HG02623 (cell line): ENCODE data around the gene NECAP2.
"Not testable (repeated sequence)": the region's sequence is repeated elsewhere in the genome, so short reads cannot be mapped to it uniquely, and the experiment has no call there.

ENCODE experiments used
- ATAC-seq: cut with Tn5 transposase; IDR thresholded peaks from one replicate; pipeline ENCODE4 v1.9.1; 2021; ENCODE audit warnings: moderate library complexity; ENCODE audit not compliant: unreplicated experiment

Gene NECAP2

DNA sequence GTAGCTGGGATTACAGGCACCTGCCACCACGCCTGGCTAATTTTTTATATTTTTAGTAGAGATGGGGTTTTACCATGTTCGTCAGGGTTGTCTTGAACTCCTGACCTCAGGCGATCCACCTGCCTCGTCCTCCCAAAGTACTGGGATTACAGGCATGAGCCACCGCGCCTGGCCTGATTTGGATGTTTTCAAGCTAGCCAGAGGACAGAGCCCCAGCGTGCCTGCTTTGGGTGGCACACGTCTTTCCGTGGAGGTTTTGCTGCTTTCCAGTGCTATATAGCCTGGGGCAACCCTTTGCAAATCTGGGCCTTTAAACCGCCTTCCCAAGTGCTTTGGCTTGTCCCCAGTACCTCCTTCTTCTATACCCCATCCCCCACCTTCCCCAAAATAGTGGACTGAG lies 15.6 kb downstream of the NECAP2 start:
- ATAC-seq = not testable (repeated sequence)

DNA sequence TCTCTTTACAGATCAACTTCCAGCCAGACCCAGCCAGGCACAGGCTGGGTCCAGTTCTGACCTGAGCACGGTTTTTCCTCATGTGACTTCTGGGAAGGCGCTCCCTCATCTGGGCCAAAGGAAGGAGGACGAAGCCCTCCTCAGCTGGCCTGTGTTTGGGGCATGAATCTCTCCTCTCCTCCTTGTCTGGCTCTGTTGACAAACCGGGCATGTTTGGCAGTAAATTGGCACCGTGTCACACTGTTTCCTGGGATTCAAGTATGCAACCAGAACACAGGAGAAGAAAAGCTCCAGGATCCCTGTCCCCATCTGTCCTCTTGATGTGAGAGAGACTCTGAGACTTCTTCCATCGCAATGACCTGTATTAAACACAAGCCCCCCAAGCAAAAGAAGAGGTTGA lies 18.3 kb downstream of the NECAP2 start:
- ATAC-seq = no peak

DNA sequence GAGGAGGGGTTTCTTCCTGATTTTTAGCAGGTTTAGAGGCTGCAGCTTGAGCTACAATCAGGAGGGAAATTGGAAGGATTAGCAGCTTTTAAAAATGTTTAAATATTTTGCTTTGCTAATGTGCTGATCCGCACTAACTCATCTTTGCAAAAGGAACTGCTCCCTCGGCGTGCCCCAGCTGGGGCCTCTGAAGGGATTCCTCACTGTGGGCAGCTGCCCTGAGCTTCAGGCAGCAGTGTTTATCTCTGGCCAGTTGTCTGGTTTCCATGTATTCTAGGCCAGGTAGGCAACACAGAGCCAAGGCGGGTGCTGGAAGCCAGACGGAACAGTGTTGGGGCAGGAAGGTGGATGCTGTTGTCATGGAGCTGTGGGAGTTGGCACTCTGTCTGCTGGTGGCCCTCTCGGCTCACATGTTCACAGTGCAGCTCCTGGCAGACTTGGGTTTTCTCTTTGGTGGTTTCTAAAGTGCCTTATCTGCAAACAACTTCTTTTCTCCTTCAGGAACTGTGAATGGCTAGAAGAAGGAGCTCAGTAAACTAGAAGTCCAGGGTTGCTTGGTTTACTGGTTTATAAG lies 18.9 kb downstream of the NECAP2 start:
- ATAC-seq = no peak

GRCh38 chr1:16461681-16462080 lies 21.2 kb downstream of the NECAP2 start:
- no peak for ATAC-seq

DNA sequence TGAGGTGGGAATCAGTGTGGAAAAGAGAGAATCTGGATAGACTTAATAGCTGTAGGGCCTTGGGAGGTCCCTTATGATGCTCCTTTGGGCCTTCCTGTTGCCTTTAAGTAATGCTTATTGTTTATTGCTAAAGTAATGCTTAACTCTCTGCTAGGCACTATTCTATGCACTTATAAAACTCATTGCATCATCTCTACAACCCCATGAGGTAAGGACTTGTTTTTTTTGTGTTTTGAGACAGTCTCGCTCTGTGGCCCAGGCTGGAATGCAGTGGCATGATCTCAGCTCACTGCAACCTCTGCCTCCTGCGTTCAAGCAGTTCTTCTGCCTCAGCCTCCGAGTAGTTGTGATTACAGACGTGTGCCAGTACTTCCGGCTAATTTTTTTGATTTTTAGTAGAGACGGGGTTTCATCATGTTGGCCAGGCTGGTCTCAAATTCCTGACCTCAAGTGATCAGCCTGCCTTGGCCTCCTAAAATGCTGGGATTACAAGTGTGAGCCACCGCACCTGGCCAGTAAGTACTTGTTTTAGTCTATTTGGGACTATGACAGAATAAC lies 22.3 kb downstream of the NECAP2 start:
- no peak for ATAC-seq

DNA sequence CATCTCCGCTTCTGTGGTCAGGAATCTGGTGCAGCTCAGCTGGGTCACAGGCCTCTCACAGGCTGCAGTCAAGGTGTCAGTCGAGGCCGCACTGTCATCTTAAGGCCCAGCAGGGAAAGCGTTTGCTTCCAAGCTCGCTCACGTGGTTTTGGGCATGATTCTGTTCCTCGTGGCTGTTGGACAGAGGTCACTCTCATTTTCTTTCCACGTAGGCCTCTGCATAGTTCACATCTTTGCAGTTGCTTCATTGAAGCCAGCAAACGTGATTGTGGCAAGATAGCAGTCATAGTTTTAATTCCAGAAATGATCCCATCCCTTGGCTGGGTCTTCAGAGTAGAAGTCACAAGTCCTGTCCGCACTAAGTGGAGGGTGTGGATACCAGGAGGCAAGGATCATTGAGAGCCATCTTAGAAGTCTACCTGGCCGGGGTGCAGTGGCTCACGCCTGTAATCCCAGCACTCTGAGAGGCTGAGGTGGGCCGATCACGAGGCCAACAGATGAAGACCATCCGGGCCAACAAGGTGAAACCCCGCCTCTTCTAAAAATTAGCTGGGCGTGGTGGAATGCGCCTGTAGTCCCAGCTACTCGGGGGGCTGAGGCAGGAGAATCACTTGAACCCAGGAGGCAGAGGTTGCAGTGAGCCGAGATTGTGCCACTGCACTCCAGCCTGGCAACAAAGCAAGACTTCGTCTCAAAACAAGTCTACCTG lies 24.5 kb downstream of the NECAP2 start:
- ATAC-seq = no peak

GRCh38 chr1:16468558-16468957 lies 28.0 kb downstream of the NECAP2 start:
- ATAC-seq = no peak

DNA sequence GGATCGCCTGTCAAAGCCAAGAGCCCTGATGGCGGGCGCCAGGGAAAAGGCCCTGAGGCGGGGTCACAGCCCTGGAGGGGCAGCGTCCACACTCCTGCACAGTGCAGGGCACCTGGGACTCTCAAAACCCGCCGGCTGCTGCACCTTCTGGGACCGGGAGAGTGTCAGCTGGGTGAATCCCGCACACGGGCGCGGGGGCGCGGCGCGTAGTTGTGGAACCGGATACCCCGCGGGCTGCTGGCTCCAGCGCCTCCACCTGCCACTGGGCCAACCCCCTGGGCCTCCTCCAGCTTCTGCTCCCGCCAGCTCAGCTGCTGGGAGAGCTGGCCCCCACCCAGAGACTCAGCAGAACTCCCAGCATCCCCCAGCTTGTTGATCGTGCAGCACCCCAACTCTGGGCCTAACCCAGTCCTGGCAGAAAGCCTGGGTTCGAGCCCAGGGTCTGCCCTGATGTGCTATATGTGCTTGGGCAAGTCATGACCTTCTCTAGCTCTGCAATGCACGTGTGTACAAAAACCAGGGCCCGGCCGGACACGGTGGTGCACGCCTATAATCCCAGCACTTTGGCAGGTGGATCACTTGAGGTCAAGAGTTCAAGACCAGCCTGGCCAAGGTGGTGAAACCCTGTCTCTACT lies 33.8 kb downstream of the NECAP2 start:
- ATAC-seq = no peak

- ATAC-seq = not testable (repeated sequence)
Measured at GRCh38 chr1:16474891-16475290, 34.4 kb downstream of the NECAP2 start.

GRCh38 chr1:16475771-16476770 lies 35.5 kb downstream of the NECAP2 start:
- not testable (repeated sequence) for ATAC-seq

GRCh38 chr1:16478091-16478490 lies 37.6 kb downstream of the NECAP2 start:
- ATAC-seq = no peak

DNA sequence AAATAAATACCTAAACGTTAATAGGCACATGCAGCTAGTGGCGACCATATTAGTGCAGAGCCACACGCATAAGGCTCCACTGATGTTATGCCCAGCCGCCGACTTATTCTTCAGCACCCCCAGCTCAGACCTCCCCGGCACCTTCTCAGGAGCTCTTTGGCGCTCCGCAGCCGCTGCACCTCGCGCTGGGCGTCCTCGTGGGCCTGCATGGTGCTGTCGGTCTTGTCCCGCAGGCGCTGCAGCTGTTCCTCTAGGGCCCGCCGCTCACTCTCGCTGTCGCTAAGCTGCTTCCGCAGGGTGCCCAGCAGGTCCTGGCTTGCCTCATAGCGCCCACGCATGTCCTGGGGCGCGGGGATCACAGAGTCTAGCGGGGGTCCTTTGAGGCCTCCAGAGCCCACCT lies 42.6 kb downstream of the NECAP2 start:
- not testable (repeated sequence) for ATAC-seq

DNA sequence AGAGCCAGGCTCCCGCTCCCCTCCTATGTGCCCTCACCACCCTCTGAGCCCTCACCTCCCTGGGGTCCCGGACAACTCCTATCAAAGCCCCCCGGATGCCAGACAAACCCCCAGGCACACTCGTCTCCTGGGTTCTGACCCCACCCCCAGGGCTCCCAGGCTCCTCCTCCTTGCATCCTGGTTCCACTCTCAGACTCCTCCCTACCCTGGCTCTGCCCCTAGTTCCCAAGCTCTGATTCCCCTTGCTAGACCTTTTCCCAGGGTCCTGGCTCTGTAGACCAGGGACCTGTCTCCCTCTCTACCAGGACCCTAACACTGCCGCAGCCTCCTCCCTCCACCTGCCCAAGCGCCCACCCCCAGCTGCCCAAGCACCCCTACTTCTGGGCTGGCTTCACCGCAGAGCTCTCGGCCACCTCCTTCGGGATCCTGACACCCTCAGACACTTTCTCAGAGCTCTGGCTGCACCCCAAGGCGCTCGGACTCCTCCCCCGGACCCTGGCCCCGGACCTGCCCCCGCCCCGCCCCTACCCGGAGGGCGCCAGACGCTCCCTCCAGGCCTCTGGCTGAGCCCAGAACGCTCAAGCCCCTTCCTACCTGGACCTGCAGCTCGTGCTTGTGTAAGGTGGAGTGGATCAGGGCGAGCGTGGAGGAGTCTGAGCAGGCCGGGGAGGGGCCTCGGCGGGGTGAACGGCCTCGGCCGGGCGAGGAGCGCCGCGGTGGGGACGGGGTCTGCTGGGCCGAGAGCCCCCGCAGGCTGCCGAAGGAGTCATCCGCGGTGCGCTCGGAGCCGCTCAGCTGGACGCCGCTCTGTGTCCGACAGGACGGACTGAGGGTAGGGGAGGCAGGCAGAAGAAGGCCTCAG lies 43.3 kb downstream of the NECAP2 start:
- not testable (repeated sequence) for ATAC-seq

DNA sequence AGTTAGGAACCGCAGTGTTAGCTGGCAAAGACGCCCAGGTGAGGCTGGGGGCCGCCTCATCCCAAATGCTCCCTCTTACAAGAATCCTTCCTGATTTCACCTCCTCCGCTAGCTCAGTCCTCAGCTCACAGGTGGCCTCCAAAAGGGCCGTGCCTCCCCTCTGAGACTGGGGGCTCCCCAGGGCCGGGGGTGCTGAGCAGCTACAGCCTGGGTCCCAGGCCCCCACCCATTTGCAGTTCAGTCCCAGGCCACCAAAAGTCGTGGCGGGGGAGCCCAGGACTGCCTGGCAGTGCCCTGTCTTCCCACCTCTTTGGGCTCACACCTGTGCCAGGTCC lies 43.9 kb downstream of the NECAP2 start:
- no peak for ATAC-seq

DNA sequence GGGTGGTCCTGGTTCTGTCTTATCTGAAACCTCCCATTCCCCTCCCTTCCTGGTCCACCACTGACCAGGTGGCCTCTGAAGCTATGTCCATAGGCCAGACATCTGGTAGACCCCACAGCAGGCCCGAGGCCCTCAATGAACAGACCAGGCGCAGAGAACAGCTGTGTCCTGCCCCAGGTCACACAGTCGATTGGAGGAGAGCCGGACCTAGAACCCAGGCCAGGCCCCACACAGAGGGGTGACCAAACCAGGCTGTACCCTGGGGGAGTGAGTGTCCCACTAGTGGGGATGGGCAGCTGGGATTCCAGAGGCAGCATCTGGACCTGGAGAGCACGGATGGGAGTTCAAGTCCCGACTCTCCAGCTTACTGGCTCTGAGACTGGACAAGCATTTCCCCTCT lies 44.4 kb downstream of the NECAP2 start:
- ATAC-seq = no peak

- ATAC-seq = not testable (repeated sequence)
Measured at GRCh38 chr1:16486316-16486715, 45.8 kb downstream of the NECAP2 start.

DNA sequence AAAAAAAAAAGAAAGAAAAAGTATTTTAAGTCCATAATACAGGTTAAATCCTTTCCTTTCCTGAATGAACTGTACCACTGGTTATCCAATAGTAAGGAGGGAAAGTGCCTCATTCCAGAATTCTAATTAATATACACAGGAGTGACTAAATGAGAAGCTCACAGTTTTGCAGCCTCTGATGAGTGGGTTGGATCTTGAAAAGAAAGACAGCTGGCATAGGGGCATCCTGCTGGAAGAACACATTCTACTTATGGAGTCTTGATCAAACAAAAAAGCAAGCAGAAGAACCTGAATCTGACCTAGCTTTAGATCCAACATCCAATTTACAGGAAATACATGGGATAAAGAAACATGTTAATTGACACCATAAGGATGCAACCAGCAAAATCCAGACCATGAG lies 46.5 kb downstream of the NECAP2 start:
- ATAC-seq = not testable (repeated sequence)

DNA sequence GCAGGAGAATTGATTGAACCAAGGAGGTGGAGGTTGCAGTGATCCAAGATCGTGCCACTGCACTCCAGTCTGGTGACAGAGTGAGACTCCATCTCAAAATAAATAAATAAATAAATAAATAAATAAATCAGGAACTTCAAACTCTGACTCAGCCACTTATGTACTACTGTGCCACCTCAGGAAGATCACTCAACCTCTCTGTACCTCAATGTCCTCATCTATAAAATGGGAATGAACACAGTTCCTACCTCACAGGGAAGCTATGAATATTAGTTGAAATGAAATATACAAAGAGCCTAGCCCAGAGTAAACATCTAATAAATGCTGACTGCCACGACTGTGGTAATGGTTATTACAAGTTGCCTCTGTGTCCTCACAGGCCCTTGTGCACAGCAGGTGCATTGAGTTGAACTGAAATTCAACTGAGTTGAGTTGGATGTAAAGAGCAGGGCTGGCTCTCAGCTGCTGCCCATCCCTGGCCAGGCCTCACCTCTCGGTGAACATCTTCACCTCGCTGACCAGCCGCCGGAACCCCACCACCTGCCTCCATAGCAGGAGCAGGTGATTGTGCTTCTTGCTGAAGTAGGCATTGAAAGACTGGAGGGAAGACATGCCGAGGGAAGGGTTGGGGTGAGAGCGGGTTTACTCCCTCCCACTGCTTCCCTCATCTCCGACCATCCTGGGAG lies 48.8 kb downstream of the NECAP2 start:
- not testable (repeated sequence) for ATAC-seq

- no peak for ATAC-seq
Measured at GRCh38 chr1:16491056-16491675, 50.6 kb downstream of the NECAP2 start.
